Right atrium auricular region (tissue), 2 donors: Measurements from ENCODE around the gene STOML1. TPM values are rescaled to one million over a fixed set of nuclear protein-coding genes. Genes with fewer than 3 reads are reported as not detected.

Experiments
- DNase-seq: peaks from one replicate; pipeline ENCODE4 v3.0.0-alpha.2; 2019; ENCODE audit warnings: low spot score
- H3K27ac ChIP-seq, 2 donors: fragments of 200-600 bp; sonication (generic); 1 replicate in 1 of 2; 2 replicates in 1 of 2; pipeline ENCODE4 v1.5.1; 2016 to 2019
- H3K27me3 ChIP-seq, 2 donors: fragments of 200-600 bp; sonication (generic); one replicate each; pipeline versions ENCODE4 v1.5.1 to v1.6.0; 2017 to 2019
- H3K36me3 ChIP-seq: fragments of 200-600 bp; sonication (generic); one replicate; pipeline ENCODE4 v1.5.1; 2016
- H3K4me1 ChIP-seq, 2 donors: fragments of 200-600 bp; sonication (generic); one replicate each; pipeline versions ENCODE4 v1.5.1 to v1.6.0; 2017 to 2019
- H3K4me3 ChIP-seq, 2 donors: fragments of 200-600 bp; sonication (generic); 1 replicate in 1 of 2; 2 replicates in 1 of 2; pipeline ENCODE4 v1.5.1; 2017 to 2019; ENCODE audit warnings: mild to moderate bottlenecking in 1 of 2, moderate library complexity in 1 of 2
- H3K9me3 ChIP-seq, 2 donors: fragments of 200-600 bp; sonication (generic); one replicate each; pipeline ENCODE4 v1.5.1; 2019
- CTCF ChIP-seq, 2 donors: fragments of 200-600 bp; sonication (generic); IDR thresholded peaks; one replicate each; pipeline ENCODE4 v1.5.1; 2019; ENCODE audit warnings: antibody characterized with exemption in 2 of 2
- total RNA-seq, 2 donors: library from RNA; depleted of rRNA; stranded (reverse); fragments of >200 nt; gene quantifications; one replicate each; pipeline ENCODE4 v1.1.0, GENCODE V29; 2016

The STOML1 gene
- total RNA-seq, 2 donors from 2014 or later = 11.8 to 23.5 TPM

GRCh38 chr15:74025436-74025835 is 33.3 kb upstream of the STOML1 start:
- no peak for DNase-seq
- Histone ChIP-seq H3K27ac (no peak overlapping the region), H3K27me3 (no peaks in the 10 kb centered on the region), H3K4me3 (no peak overlapping the region), H3K4me1 (peaks cover 0 to 22% of the 10 kb centered on the region in 2 donors), H3K9me3 (no peaks in the 10 kb centered on the region), H3K36me3 (peaks cover 67% of the 10 kb centered on the region)
- TF ChIP-seq CTCF (IDR thresholded peaks at IDR 0.05) = no peak

DNA sequence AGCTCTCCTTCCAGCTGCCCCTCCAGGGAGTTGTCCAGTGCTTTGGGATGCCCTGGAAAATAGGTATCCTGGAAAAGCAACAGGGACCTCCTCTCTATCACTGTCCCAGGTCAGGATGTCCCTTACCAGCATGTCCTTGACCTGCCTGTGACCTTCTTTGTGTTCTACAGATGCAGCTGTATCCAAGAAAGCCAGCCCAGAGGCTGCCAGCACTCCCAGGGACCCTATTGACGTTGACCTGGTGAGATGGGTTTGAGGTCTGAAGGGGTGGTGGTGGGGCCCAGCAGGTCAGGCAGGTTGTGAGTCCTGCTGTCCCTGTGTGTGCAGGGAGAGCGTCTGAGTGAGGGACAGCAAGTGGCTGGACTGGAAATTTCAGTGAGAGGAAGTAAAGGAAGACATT is 32.6 kb upstream of the STOML1 start:
- Histone ChIP-seq H3K4me1 (peaks cover 0 to 22% of the 10 kb centered on the region in 2 donors), H3K27ac (no peak overlapping the region), H3K9me3 (no peaks in the 10 kb centered on the region), H3K4me3 (no peak overlapping the region), H3K36me3 (peaks cover 59% of the 10 kb centered on the region), H3K27me3 (no peaks in the 10 kb centered on the region)
- DNase-seq = no peak
- TF ChIP-seq CTCF (IDR thresholded peaks at IDR 0.05) = no peak

DNA sequence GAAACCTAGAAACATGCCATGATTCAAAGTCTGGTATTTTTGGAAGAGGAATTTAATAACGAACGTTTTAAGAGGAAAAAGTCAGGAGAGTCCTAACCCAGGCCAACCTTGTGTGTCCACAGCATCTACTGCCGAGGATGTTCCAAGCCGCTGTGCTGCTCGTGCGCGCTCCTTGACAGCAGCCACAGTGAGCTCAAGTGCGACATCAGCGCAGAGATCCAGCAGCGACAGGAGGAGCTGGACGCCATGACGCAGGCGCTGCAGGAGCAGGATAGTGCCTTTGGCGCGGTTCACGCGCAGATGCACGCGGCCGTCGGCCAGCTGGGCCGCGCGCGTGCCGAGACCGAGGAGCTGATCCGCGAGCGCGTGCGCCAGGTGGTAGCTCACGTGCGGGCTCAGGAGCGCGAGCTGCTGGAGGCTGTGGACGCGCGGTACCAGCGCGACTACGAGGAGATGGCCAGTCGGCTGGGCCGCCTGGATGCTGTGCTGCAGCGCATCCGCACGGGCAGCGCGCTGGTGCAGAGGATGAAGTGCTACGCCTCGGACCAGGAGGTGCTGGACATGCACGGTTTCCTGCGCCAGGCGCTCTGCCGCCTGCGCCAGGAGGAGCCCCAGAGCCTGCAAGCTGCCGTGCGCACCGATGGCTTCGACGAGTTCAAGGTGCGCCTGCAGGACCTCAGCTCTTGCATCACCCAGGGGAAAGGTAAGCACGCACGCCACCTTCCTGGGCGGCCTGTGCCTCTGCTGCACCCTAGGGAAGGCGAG is 30.8 kb upstream of the STOML1 start:
- Histone ChIP-seq H3K36me3 (peaks cover 51% of the 10 kb centered on the region), H3K4me3 (no peak overlapping the region), H3K27me3 (no peaks in the 10 kb centered on the region), H3K9me3 (no peaks in the 10 kb centered on the region), H3K4me1 (peaks cover 0 to 22% of the 10 kb centered on the region in 2 donors), H3K27ac (no peak overlapping the region)
- DNase-seq = no peak
- no peak for TF ChIP-seq CTCF (IDR thresholded peaks at IDR 0.05)

DNA sequence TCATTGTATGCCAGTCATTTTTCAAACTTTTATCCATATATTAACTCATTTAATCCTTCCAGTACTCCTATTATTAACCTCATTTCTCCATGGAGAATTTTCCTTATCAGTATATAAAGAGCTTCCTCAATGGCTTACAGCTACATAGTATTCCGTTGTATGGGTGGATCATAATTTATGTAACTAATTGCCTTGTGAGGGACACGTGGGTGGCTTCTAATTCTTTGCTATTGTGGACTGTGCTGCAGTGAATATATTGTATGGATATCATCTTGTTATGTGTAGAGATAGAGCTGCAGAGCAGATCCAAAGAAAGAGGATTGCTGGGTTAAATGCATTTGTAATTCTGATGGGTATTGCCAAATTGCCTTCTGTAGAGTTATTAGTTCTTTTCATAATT is 27.6 kb upstream of the STOML1 start:
- TF ChIP-seq CTCF (IDR thresholded peaks at IDR 0.05) = no peak
- Histone ChIP-seq H3K9me3 (no peaks in the 10 kb centered on the region), H3K4me3 (no peak overlapping the region), H3K27me3 (no peaks in the 10 kb centered on the region), H3K27ac (no peak overlapping the region), H3K4me1 (peaks cover 0 to 9% of the 10 kb centered on the region in 2 donors), H3K36me3 (peaks cover 29% of the 10 kb centered on the region)
- no peak for DNase-seq

GRCh38 chr15:74013374-74013894 is 21.3 kb upstream of the STOML1 start:
- peaks cover 0 to 37% of the 10 kb centered on the region in 2 donors for H3K4me1 ChIP-seq
- TF ChIP-seq CTCF (IDR thresholded peaks at IDR 0.05) = no peak
- H3K4me3 ChIP-seq = no peak overlapping the region
- peaks cover 7% of the 10 kb centered on the region for H3K36me3 ChIP-seq
- no peak for DNase-seq
- no peak overlapping the region for H3K27ac ChIP-seq
- H3K9me3 ChIP-seq = no peaks in the 10 kb centered on the region
- no peaks in the 10 kb centered on the region for H3K27me3 ChIP-seq
